SK-N-DZ (cell line): Measurements from ENCODE around the gene NCSTN. TPM values are rescaled to one million over a fixed set of nuclear protein-coding genes. Genes with fewer than 3 reads are reported as not detected.

ENCODE experiments used
- DNase-seq: peaks from one replicate; pipeline ENCODE4 v3.0.0-alpha.2; 2015; ENCODE audit warnings: low spot score
- polyA plus RNA-seq, 2 experiments: library from polyadenylated mRNA; depleted of rRNA; stranded (reverse); fragments of >200 nt; gene quantifications; 2 replicates each; pipeline ENCODE4 v1.2.3, GENCODE V29; 2014

The NCSTN gene
- polyA plus RNA-seq (2014; cell fraction: cytosol; rRNA removed), result 42.5 and 42.8 TPM in 2 replicates
- polyA plus RNA-seq (2014; cell fraction: nucleus; rRNA removed), result 66.2 and 78.8 TPM in 2 replicates

- peak; percentile 96 for DNase-seq
Measured at GRCh38 chr1:160342953-160343869, at the start of gene NCSTN, which contains the start of gene COPA. Gene NCSTN, plus strand, starts transcription at chr1:160343383. Its CDS starts 14 bp downstream, at chr1:160343397. Gene COPA, minus strand, starts transcription at chr1:160343250. Its CDS starts 80 bp downstream, at chr1:160343170.

- DNase-seq, result no peak
Measured at GRCh38 chr1:160296036-160296435, 47.1 kb upstream of the NCSTN start.

- no peak for DNase-seq
Measured at GRCh38 chr1:160300173-160300572, 43.0 kb upstream of the NCSTN start.

- no peak for DNase-seq
Measured at GRCh38 chr1:160307118-160307791, 35.9 kb upstream of the NCSTN start.

GRCh38 chr1:160308451-160309184 is 34.6 kb upstream of the NCSTN start:
- no peak for DNase-seq

GRCh38 chr1:160309185-160309557 is 34.0 kb upstream of the NCSTN start:
- no peak for DNase-seq

GRCh38 chr1:160309571-160309970 is 33.6 kb upstream of the NCSTN start:
- no peak for DNase-seq

- DNase-seq, result no peak
Measured at GRCh38 chr1:160315359-160315758, 27.8 kb upstream of the NCSTN start.

GRCh38 chr1:160322831-160323230 is 20.4 kb upstream of the NCSTN start:
- no peak for DNase-seq

- DNase-seq, result no peak
Measured at GRCh38 chr1:160325252-160325651, 17.9 kb upstream of the NCSTN start.

GRCh38 chr1:160326418-160326817 is 16.8 kb upstream of the NCSTN start:
- DNase-seq, result no peak

- no peak for DNase-seq
Measured at GRCh38 chr1:160328184-160328583, 15.0 kb upstream of the NCSTN start.

GRCh38 chr1:160330119-160330518 is 13.1 kb upstream of the NCSTN start:
- DNase-seq, result no peak

GRCh38 chr1:160332516-160332915 is 10.7 kb upstream of the NCSTN start:
- DNase-seq, result no peak

GRCh38 chr1:160338580-160338979 is 4.6 kb upstream of the NCSTN start:
- no peak for DNase-seq

GRCh38 chr1:160340146-160340545 is 3.0 kb upstream of the NCSTN start:
- DNase-seq, result no peak

- no peak for DNase-seq
Measured at GRCh38 chr1:160340866-160341265, 2.3 kb upstream of the NCSTN start.

- DNase-seq, result no peak
Measured at GRCh38 chr1:160342526-160342925, 657 bp upstream of the NCSTN start.

- DNase-seq, result no peak
Measured at GRCh38 chr1:160344241-160344640, 1.1 kb downstream of the NCSTN start.

- no peak for DNase-seq
Measured at GRCh38 chr1:160344936-160345335, 1.8 kb downstream of the NCSTN start.

GRCh38 chr1:160346463-160346862 is 3.3 kb downstream of the NCSTN start:
- DNase-seq, result no peak

GRCh38 chr1:160346958-160347357 is 3.8 kb downstream of the NCSTN start:
- DNase-seq, result no peak
